GM21360 (cell line): ENCODE measurements around the gene C1orf21.
"Not testable (repeated sequence)": the region's sequence is repeated elsewhere in the genome, so short reads cannot be mapped to it uniquely, and the experiment has no call there.

Experiments used
- ATAC-seq: cut with Tn5 transposase; IDR thresholded peaks from one replicate; pipeline ENCODE4 v1.9.1; 2021; ENCODE audit warnings: mild to moderate bottlenecking, moderate library complexity; ENCODE audit not compliant: unreplicated experiment

C1orf21 gene

DNA sequence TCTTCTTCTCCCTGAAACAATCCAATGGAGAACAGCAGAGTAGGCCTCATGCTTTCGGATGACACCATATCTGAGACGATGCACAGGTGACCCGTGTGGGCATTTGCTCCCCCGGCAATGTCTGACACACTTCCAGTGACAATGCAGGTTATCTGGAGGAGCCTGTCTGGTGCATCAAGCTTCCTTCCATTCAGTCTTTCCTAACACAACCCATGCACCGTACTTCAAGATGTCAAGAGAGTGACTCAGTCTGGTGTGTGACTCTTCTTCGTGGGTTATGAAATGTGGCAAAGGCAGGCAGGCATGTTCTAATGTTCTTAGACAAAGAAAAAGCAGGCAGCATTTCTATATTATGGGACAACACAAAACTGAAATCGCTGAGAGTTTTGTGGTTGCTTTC, 208.8 kb downstream of the C1orf21 start:
- no peak for ATAC-seq

DNA sequence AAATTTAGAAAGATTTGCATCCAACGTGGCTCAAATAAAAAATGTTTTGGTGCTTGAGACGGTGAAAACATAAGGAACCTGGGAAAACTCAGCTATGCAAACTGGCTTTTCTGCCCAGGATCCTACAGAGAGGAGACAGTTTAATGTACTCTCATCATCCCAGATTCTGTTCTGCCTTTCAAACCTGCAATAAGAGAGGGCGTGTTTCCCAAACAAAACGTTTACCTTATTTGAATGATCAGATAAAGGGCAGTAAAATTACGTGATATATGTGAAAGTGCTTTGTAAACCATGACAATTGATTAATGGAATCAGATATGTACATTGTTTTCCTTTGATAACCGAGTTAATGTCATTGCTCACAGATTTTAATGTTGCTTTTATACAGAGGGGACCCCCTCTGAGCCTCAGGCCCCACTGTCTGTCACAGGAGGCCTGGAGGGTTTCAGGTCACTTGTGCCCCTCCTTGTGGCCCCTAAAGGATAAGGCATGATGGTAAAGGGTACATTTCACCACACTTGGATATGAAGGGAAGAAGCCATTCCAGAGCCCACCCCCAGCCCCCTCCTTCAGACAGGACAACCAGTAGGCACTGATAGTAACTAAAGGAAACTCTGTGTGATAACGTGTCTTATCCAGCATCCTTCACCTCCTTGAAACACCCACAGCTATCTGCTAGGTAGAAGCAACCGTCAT, 210.3 kb downstream of the C1orf21 start:
- no peak for ATAC-seq

DNA sequence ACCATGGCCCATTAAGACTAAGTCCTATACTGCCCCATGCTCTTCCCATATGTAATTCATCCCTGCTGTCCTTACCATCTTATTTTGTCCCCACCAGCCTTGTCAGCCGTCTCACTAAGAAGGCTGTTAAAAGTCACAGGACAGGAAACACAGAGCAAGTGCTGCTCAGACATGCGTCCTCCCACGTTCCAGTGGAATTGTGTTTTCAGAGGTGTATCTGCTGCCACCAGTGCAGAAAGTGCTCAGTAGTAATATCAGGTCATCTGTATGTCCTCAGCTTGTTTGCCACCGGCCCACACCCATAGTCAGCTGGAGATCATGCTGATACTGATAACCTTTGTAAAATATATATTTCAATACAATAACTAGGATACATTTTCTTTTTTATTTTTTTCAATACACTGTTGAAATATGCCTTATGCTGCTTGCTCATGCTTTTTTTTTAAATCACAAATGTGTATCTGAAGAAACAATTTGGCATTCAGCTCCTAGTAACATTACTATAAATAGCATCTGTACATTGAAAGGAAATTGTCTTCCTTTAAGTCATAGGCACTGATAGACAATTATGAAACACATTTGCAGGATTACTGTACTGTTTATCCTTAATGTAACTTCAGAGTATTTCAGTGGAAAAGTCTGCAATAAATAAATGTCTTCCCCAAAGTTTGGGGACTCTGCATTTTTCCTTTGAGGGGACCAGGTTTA, 211.0 kb downstream of the C1orf21 start:
- no peak for ATAC-seq

DNA sequence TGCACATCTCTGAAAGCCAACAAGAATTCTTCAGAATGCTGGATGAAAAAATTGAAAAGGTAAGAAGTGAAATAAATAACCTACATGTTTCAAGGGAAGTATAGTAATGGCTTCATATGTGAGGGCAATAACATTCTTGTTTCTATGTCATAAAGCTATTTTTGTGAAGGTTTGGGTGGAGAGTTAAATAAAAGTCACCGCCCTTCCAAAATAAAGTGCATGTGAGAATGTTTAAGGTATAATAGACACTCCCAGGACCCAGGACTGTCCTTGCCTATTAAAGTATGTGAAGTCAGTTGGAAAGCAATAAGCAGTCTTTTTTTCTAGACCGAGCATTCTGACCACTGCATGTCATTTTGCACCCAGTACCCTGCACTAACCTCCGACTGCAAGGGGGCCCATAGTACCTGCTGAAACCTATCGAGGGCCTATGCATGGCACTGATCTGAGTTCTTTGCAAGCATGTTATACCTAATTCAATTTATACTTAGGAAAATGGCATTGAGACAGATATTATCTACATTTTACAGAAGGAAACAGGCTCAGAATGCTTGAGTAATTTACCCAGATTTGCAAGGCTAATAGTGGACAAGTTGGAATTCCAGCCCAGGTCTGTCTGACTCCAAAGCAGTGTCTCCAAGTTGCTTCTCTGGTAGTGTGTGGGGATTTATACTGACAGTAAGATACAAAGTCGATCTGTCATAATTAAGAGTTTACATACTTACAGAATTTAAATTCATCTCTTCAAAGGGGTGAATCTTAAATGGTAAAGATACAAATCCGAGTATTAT, 211.8 kb downstream of the C1orf21 start:
- ATAC-seq: no peak

DNA sequence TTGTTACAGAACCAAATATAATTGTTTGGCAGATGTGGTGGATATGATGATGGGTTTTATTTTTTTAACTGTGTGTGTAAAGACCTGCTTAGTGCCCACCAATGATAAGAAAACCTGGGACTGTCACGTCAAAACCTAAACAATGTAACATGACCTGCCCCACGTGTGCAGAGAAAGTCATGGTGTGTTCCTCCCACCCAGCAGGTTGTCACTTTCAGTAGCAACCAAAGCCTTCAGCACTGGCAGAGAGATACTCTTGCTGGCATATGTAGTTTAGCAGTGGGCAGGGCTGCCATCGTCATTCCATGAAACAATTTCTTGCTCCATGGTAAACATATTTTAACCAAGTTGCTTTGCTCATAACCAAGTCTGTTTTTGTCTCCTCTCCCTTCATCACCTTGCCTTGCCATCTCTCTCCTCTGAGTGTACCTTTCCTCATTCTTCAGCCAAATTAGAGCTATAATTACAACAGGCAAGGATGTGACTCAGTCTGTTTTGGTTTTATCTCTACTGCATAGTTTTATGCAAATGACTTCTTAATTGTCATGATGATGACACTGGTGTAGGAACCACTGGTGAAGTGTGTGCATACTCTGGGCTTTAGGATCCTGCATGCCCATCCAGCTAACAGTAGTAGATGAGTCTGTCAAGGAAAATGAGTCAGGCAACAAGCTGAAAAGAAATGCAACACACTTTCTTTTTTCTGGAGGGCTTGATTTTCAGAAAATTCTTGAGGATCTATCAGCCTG, 217.5 kb downstream of the C1orf21 start:
- ATAC-seq: no peak

DNA sequence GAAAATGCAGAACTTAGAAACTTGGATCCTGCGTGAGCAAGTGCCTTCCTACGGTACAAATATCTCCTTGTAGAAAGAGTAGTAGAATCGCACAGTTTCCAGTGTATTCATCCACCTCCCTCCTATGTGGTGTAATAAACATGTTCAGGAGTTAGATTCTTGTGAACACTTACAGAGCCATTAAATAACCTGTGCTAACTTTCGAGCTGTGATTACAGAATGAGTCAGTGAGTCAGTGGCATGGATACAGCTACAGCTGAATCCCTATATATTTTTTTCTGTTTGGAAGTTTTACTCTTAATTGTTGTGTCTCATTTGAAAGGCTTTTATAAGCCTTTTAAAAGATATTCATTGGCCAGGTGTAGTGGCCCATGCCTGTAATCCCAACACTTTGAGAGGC, 219.1 kb downstream of the C1orf21 start:
- no peak for ATAC-seq

DNA sequence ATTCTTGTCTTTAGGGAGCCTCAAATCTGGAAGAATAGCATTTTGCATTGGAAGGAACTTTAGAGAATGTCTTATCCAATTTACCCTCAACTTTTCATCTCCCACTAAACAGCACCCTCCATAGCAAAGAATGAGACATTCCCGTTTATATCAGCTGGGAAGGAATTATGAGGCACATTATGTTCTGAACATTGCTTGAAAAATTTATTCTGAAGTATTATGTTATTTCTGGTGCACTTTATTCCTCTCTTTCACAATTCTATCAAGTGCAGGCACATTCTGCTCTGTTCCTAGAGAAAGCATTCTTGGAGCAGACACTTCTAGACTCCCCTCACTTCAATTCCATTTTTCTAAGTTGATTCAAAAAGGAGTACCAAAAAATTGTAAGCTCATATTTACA, 220.0 kb downstream of the C1orf21 start:
- no peak for ATAC-seq

DNA sequence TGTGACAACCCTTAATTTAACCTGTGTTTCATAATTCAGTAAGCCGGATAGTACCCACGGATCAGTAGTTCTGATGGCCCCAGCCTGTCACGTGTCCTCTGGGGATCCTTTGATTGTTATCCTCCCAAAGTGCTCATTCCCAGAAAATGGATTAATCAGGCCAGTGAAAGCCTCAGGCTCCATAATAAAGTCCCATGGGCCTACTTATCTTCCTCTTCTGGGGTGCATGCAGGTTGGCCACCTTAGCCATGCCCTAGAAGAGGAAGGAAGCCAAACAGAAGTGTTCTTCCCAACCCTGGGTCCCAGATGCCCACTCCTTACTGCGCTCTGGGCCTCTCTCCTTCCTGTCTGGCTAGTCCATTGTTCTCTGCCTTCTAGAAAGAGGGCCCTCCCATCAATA, 221.8 kb downstream of the C1orf21 start:
- ATAC-seq: no peak

DNA sequence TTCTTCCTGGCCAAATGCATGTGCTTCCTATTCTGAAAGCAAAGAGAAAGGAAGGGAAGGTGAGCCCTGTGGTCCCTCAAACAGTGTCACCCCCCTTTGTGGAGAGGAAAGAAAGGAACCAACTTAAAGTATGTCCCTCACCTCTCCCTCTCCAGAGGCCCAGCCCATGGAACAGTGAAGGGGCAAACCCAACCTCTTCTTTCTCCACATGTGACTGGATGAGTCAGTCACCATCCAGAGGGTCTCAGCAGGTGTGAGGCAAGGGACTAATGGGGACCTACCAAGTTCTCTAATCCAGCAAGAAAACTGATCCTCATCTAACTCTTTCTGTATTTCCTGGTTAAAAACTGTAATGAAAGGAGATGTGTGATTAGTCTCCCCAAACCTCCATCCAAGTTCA, 222.2 kb downstream of the C1orf21 start:
- no peak for ATAC-seq

DNA sequence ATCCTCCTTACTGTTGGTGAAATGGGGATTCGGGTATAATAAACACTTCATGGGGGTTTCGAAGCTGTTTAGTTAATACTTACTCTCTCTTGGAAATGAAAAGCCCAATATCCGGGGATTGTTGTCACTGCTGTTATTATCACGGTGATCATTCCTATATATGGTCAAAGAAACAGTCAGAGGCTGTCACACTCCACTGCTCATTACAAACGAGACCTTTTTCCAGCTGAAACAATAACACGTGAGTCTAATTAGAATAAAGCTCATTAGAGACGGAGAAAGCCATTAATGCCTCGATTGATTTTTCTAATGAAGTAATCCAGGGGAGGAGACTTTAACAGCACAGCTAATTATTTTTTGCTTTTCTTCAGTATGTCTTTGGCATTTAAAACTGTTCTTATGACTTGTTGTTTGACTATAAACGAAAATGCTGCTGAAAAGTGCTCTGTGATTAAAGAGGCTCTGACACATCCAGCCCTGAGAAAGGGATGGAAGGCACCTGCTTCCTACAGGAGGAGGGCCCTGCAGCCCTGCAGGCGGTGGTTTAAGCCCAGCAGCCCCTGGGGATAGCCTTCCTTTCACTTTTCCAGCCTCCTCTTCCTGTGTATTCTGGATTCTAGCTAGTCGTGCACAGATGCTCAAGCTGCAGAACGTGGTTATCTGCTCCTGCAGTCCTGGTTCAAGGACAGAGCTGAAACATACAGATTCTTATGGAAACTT, 224.2 kb downstream of the C1orf21 start:
- ATAC-seq: no peak

DNA sequence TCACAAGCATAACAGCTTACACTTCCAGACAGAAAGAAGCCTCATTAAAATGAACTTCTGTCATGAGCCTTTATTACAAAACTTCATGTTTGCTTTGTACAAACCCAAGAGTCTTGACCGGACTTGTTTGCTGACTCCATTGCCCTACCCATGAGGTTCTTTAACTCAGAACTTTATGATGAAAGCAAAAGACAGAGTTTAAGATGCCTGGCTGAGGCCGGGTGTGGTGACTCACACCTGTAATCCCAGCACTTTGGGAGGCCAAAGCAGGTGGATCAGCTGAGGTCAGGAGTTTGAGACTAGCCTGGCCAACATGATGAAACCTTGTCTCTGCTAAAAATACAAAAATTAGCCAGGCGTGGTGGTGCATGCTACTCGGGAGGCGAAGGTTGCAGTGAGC, 225.4 kb downstream of the C1orf21 start:
- not testable (repeated sequence) for ATAC-seq

DNA sequence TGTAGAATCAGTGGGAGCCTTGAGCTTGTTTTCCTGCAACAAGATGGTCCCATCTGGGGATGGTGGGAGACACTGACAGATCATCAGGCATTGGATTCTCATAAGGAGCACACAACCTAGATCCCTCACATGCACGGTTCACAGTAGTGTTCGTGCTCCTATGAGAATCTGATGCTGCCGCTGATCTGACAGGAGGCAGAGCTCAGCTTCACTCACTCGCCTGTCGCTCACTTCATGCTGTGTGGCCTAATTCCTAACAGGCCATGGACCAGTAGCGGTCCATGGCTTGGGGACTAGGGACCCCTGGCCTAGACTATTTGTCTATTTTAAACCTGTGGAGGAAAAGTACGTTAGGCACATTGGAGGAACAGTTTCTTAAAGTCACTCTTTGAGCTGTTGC, 227.8 kb downstream of the C1orf21 start:
- no peak for ATAC-seq

DNA sequence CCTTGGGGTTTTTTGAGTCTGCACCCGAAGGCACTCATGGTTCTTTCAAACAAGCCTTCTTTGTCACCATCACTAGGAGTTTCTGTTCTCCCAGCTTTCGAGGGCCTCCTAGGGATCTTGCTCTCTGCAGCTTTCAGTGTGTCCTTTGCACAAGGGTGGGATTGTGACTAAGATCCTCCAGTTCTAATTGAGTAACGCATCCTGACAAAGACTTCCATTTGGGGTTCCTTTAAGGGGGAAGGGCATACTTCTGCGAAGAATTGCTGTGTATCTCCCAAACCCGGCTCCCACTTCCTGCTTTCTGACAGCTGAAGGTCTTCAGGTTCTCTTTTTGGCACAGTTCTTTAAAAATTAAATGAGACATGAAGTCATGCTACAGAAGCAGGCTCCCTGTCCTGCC, 228.5 kb downstream of the C1orf21 start:
- no peak for ATAC-seq

DNA sequence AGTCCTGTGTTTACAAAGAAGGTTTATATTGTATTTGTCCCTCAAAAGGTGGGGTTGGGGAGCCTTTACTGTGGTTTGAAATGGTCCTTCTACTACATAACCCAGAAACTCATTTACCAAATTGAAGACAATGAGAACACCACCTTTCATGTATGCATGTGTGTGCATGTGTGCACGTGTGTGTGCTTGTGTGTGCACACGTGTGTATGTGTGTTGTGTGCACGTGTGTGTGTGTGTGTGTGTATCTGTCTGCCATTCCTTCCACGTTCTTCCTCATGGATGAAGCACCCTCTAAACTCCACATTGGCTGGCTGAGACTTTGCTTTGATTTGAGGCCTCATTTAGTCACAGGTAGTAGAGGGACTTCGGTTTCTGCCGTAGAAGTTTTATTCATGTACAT, 229.7 kb downstream of the C1orf21 start:
- no peak for ATAC-seq

DNA sequence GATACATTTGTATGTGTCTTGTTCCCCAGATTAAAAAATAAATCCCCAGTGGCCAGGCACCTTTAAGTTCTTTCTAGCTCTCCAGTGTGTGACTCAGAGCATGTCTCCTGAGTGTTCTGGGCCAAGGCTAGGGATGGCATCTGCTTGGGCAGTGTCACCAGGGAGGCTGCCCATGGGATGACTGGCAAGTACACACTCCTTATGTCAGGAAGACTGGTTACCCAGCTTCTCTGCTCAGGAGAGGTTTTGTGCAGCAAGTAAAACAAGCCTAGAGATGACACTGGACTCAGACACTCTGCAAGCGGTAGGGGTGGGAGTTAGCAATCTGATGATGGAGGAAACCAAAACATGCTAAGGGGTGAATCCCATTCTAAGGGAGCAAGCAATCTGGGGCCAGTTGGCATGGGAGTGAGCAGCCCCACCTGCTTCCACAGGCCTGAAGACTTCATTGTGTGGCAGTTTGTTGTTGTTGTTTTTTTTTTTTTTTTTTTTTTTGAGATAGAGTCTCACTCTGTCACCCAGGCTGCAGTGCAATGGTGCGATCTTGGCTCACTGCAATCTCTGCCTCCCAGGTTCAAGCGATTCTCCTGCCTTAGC, 230.7 kb downstream of the C1orf21 start:
- no peak for ATAC-seq

DNA sequence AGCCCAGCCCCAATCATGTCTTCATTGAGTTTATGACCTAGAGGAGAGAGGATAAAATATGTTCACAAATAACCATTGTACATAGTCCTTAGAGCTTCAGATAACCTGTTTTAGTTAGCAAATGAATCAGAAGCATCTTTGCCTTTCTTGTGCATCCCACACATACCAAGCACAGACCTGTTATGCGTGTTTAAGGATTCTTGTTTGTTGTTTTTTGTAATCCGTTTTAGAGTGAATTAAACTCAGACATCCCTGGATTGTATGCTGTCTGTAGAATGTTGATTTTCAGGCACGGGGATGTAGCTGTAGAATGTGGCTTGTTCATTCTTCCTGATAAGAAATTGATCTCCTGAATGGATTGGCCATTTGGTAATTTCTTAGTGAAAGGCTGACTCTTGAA, 232.0 kb downstream of the C1orf21 start:
- no peak for ATAC-seq

DNA sequence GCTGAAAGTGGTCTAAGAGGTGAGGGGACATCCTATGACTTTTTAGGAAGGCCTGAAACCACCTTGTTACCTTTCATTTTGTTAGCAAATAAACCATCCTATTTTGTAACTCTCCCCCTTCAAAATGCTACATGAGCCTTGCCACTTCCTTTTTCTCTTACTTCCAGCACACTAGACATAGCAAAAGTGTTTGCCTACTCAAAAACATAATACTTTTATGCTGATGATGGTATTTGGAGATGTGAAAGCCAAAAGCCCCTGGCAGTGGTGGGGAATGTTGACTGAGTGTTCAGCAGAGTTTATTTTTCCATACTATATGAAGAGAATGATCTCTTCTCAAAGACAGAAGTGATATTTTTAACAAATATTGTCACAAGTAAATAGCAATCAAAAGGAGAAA, 233.6 kb downstream of the C1orf21 start:
- no peak for ATAC-seq

DNA sequence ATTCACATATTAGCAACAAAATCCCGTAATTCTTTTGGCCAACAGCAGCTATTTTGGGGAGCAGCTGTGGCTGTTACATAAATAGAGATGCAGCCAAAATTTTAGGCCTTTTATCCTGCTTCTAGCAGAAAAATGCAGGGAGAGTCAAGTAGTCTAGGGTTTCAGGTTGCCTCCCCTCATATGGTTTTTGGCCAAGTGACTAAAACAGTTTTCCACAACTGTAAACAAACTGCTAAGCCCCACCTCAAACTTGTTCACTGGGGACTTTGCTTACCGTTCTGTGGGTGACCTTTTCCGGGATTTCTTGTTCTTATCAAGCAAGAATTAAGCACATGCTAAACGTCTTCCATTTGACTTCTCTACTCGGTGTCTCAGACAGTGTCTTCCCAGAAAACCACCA, 234.4 kb downstream of the C1orf21 start:
- ATAC-seq: no peak

DNA sequence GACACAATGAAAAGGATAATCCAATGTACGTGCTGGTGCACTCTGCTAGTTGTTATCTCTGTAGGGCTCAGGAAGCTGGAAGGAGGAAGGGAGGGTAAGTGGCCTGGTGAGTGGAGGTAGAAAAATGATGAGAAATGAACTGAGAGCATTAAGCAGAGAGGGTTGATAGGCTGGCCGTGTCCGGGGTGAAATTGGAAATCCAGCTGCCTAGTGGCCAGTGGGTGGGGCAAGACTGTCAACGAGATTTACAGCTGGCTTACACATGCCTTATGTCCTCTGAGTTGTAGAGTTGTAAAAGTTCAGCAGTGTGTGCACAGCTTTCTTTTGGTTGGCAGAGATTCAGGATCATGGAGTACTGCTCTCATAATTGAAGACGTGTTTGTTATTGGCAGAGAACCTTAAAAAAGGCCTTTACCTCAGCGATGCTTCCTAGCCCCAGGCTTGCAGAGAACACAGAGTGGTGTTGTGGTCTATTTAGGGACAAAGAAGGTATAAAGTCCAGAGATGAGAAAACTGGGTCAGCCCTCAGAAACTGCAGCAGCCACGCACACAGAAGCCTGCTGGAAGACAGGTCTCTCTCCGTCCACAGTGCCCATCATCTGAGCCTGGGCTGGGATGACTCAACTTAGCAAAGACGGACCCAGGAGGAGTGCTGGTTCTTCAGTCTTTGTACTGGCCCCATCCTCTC, 235.5 kb downstream of the C1orf21 start:
- ATAC-seq: no peak

DNA sequence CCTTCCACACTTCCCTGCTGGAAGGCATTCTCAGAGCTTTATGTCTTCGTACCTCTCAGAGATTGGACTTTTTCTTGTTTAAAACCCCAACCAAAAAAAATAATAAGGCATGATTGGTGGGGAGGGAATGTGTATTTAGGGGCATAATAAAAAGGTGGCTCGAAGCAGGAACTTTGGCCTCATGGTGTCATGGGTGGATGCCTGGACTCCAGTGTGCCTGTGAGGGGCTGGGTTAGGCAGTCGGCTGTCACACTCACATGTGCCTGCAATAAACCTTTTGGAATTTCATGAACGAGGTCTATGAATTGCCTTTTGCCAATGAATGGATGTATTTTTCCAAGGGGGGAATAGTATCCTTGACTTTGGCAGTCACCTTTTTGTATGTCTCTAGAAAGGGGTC, 236.6 kb downstream of the C1orf21 start:
- no peak for ATAC-seq
